GM18505 (cell line): ENCODE data around the gene ABAT.
"Not testable (repeated sequence)": the region's sequence is repeated elsewhere in the genome, so short reads cannot be mapped to it uniquely, and the experiment has no call there.

Experiments
- ATAC-seq: cut with Tn5 transposase; IDR thresholded peaks from one replicate; pipeline ENCODE4 v1.9.1; 2021; ENCODE audit not compliant: unreplicated experiment
- POLR2A ChIP-seq: IDR thresholded peaks from 4 replicates; pipeline ENCODE4 v1.6.1; 2011; ENCODE audit warnings: borderline replicate concordance; ENCODE audit not compliant: insufficient read depth, insufficient read length; ENCODE audit errors: extremely low read depth

Gene ABAT

GRCh38 chr16:8678068-8678927, 3.9 kb downstream of the ABAT start:
- no peak for ATAC-seq
- no peak for TF ChIP-seq POLR2A

DNA sequence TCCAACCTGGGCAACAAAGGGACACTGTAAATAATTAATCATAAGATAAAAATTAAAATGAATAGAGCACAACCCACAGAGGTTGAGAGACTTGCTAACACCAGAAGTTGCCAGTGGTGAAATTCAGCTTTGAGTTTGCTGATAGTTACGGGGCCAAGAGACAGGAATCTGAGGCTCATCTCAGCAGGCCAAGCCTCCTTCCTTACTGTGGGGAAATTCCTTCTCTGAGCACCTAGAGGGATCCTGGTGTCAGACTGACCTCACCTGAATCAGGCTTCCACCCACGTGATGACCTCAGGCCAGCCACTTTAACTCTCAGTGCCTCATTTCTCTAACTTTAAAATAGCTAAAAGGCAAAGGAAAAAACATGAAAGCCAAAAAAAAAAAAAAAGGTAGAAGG, 4.7 kb downstream of the ABAT start:
- TF ChIP-seq POLR2A = no peak
- ATAC-seq = no peak

DNA sequence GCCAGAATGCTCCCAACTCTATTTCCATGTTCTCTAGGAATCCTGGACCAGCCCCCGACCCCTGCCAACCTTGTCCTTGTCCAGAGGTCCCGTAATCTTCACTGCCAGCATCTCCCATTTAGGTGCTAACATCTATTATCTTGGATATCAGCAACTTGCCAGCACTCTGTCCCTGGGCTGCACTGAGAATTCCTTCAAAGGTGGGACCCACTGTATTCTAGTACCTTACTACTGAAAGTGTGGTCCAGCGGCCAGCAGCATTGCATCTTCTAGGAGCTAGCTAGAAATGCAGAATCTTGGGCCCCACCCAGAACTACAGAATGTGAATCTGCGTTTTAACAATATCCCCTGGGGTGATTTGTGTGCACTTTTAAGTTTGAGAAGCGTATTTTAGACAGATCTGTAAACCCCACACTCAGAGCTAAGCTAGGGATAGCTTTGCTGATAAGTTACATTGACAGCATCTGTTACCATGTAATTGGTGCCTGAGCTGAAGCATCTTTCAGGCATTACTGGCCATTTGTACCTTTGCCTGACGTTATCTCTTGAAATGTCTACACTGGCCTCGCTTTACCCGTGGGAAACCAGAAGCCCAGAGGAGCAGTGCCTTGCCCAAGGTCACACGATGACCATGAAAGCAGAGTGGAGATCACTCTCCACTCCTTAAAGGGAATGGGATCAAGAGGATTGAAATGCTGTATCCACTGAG, 8.3 kb downstream of the ABAT start:
- no peak for TF ChIP-seq POLR2A

DNA sequence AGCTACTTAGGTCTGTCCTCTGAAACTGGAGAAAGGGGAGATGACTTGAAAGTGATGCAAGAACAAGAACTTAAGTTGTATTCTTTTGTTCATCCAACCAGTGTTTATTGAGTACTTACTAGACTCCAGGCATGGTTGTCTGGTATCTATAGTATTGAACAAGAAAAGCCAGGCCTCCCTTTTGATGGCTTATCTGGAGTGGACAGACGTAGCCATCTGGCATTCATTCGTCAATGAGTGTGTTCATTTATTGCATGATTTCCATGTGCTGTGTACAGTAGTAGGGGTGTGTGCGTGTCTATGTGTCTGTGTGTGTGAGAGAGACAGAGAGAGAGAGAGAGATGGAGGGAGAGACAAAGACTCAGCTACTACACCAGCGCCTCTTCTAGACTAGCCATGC, 9.2 kb downstream of the ABAT start:
- no peak for ATAC-seq
- TF ChIP-seq POLR2A = no peak

More for the DNA sequence above, 8.3 kb downstream of the ABAT start:
- ATAC-seq = no peak

DNA sequence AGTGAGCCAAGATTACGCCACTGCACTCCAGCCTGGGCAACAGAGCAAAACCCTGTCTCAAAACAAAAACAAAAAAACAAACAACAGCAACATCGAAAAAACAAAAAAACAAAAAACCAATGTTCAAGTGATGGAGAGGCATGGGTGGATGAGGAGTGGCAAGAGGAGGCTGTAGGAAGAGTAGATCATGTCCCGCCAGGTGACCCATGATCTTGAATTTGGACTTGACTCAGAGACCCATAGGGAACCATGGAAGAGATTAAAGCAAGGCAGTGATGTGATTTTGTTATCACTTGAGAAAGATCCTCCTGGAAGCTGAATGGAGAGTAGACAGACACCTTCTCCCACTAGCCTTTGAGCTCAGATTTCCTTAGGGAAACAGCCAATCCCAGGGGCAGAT, 11.2 kb downstream of the ABAT start:
- no peak for TF ChIP-seq POLR2A
- ATAC-seq = no peak

DNA sequence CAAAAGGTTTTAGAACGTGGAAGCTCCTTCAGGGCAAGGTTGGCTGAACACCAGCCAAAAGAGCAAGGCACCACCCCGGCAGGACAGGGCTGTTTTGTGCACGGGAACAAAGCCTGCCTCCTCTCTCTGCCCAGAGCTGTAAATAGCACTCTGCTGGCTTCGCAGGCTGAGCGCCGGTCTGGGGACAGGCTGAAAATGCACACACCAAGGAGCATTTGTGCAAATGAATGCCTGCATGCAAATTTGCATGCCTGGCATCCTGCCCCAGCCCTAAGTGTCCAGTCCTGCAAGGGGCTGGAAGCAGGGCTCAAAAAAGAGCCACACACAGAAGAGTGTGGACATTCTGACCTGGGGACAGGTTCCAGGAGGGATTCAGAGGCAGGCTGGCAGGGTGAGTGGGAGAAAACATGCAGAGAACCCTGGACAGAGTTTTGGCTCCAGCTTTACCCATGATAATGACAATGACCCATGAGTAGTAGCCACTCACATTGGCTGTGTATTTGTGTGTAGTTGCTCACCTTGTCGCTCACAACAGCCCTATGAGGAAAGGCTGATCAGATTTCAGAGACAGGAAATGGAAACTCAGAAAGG, 11.7 kb downstream of the ABAT start:
- no peak for ATAC-seq
- TF ChIP-seq POLR2A = no peak

DNA sequence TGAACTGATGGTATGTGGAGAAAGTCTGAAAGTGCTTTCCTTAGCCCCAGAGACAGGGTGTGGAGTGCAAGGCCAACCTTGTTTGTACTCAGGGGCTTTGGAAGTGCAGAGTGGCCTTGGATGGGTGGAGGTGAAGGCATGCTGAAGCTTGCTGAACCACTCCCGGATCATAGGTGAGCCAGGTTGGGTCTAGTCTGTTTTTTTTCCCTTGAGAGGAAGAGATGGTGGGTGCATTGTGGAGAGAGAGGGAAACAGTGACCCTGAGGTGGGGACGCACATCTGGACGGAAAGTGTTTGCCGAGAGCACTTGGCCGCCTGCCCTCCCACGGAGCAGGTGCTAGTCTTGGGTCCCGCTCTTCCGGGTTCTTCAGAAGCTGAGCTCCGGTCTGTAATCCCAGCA, 12.5 kb downstream of the ABAT start:
- no peak for ATAC-seq
- no peak for TF ChIP-seq POLR2A

- ATAC-seq = no peak
- no peak for TF ChIP-seq POLR2A
Measured at GRCh38 chr16:8689686-8690085, 15.3 kb downstream of the ABAT start.

GRCh38 chr16:8691728-8692127, 17.3 kb downstream of the ABAT start:
- no peak for ATAC-seq
- TF ChIP-seq POLR2A = no peak

- no peak for ATAC-seq
- TF ChIP-seq POLR2A = no peak
Measured at GRCh38 chr16:8694795-8695728, 20.6 kb downstream of the ABAT start.

DNA sequence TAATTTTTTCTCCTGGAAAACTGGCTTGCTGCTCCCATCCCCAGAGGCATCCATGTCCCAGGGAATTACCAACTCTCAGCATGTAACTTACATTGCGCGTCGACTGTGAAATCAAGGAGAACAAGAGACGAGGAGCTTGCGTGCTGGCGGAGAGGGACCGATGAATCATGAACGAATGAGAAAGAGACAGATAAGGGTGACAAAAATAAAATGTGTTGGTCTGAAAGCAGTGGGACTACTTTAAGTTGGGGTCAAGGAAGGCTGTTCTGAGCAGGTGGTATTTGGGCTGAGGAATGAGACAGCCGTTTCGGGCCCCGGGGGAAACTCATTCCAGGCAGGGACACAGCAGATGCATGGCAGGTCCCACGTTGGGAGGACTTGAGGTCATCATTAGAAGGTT, 22.5 kb downstream of the ABAT start:
- TF ChIP-seq POLR2A = no peak
- no peak for ATAC-seq

- ATAC-seq = no peak
- TF ChIP-seq POLR2A = no peak
Measured at GRCh38 chr16:8697965-8698364, 23.5 kb downstream of the ABAT start.

DNA sequence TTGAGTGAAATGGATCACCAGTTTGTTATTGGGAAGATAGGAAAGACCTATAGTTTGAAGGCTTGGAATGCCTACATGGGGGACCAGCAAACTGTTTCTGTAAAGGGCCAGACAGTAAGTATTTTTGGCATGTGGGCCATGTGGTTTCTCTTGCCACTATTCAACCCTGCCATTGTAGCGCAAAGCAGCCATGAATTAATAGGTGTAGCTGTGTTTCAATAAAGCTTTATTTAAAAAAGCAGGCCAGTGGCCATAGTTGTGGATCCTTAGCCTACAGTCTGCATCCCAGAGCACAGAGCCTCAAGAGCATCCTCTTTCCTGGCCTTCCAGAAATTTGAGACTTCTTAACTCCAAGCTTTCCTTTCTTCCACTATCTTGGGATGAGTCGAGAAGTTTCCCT, 29.3 kb downstream of the ABAT start:
- TF ChIP-seq POLR2A = no peak
- no peak for ATAC-seq

DNA sequence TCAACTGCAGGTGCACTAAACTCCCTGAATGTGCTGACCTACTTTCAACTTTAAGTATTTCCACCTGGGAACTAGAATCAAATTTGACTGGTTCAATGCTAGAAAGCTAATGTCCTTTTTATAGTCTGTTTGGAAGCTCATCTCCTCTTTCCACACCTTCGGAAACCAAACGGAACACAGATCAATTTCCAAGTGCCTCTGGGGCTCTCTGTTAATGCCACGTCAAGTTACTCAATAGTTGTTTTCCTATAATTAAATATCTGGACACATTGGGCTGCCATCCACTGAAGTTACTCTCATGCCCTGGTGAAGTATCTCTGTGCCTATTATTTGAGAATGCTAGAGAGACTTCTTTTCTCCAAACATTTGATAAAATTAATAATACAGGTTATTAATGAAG, 29.7 kb downstream of the ABAT start:
- no peak for ATAC-seq
- no peak for TF ChIP-seq POLR2A

DNA sequence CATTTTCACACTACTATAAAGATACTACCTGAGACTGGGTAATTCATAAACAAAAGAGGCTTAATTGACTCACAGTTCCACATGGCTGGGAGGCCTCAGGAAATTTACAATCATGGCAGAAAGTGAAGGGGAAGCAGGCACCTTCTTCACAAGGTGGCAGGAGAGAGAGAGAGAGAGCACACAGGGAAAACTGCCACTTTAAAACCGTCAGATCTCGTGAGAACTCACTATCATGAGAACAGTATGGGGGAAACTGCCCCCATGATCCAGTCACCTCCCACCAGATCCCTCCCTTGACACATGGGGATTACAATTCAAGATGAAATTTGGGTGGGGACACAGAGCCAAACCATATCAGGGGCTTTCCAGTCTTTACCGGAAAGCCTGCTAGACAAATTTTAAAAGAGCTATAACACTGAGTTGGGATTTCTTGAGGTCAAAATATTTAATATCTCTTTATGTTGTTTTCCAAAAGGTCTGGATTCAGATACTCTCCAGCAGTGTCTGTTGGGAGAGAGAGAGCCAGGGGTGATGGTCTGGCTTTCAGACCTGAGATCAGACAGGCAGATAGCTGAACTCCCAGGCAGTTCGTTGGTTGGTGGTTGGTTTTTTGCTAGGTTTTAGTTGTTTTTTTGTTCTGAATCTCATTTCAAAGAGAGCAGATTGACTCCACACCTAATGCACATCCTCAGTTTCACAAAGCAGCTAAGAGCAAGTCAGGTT, 30.8 kb downstream of the ABAT start:
- ATAC-seq = not testable (repeated sequence)
